Psoas muscle (tissue), 8 donors: Measurements from ENCODE around the gene TMSB15C. TPM values are rescaled to one million over a fixed set of nuclear protein-coding genes. Genes with fewer than 3 reads are reported as not detected.

Source experiments
- ATAC-seq, 4 donors: fragments of 200-7000 bp; cut with Tn5 transposase; one replicate each; pipeline ENCODE4 v1.9.1; 2020; ENCODE audit warnings: moderate library complexity in 3 of 4, mild to moderate bottlenecking in 2 of 4
- DNase-seq, 2 donors: peaks; one replicate each; pipeline ENCODE4 v3.0.0-alpha.2; 2020
- H3K27ac ChIP-seq: fragments of 200-600 bp; one replicate; pipeline ENCODE4 v1.8.0; 2022
- H3K27me3 ChIP-seq, 3 donors: fragments of 200-600 bp in 1 of 3; one replicate each; pipeline versions ENCODE4 v1.6.1 to v1.8.0; 2013 to 2022; ENCODE audit warnings: low read length in 2 of 3, mild to moderate bottlenecking in 2 of 3, moderate library complexity in 1 of 3; ENCODE audit not compliant: insufficient read depth in 3 of 3
- H3K36me3 ChIP-seq, 2 donors: fragments of 200-600 bp in 1 of 2; one replicate each; pipeline versions ENCODE4 v1.6.1 to v1.8.0; 2013 to 2022; ENCODE audit warnings: low read depth in 1 of 2, mild to moderate bottlenecking in 1 of 2, moderate library complexity in 1 of 2; ENCODE audit not compliant: insufficient read depth in 1 of 2
- H3K4me1 ChIP-seq: fragments of 200-600 bp; one replicate; pipeline ENCODE4 v1.8.0; 2022
- H3K4me3 ChIP-seq: fragments of 200-600 bp; one replicate; pipeline ENCODE4 v1.8.0; 2022; ENCODE audit warnings: mild to moderate bottlenecking
- H3K9me3 ChIP-seq: fragments of 200-600 bp; one replicate; pipeline ENCODE4 v1.8.0; 2022
- WGBS, 3 donors: extraction: QIAGEN DNeasy Blood & Tissue Kit; methylation state at CpG; one replicate each; pipeline versions ENCODE4 v1.1.6 to v1.1.7; 2013; 5-methylcytosine and 5-hydroxymethylcytosine counted together
- intact Hi-C, 2 donors: fragments of 100-400 bp; cut with DNase I; formaldehyde crosslinking; loops; one replicate each; pipeline versions ENCODE4 v1.11.0 to v1.14.2; 2022
- polyA plus RNA-seq, 3 donors: library from polyadenylated mRNA; stranded (reverse); fragments of 200-250 nt; gene quantifications; one replicate each; pipeline ENCODE4 v1.2.3, GENCODE V29; 2013
- total RNA-seq, 4 donors: library from RNA; stranded (reverse); fragmentation: NEBNext Ultra II Directional in 2 of 4; extraction: Animal tissue kit (Norgen Biotek cat#: 25700) in 2 of 4; gene quantifications; one replicate each; pipeline versions ENCODE4 v1.2.1 to v1.2.4, GENCODE V29; 2021 to 2023
- TF ChIP-seq, protein P1 (sequence below): fragments of 200-600 bp; IDR thresholded peaks from one replicate; pipeline ENCODE4 v1.8.0; 2022; ENCODE audit warnings: antibody characterized with exemption
- donor health status: healthy with polysubstance abuse.
- donor health status: DM: no; HTN: no; CAD: no; lungs with moderate emphysema.
- donor health status: Bipolar disorder and iron deficiency.
- donor health status: healthy.
- donor health status: DM: yes; HTN: yes; CAD: no.
- donor health status: DM: no; HTN: no; CAD: no.
- donor health status: DM: no; HTN: no; CAD: no.
- donor health status: DM: yes; HTN: yes; CAD: no.

Gene TMSB15C
- total and polyA plus RNA-seq, 7 donors, result 0.05 to 0.35 (median 0.13) TPM; not detected in 1

DNA sequence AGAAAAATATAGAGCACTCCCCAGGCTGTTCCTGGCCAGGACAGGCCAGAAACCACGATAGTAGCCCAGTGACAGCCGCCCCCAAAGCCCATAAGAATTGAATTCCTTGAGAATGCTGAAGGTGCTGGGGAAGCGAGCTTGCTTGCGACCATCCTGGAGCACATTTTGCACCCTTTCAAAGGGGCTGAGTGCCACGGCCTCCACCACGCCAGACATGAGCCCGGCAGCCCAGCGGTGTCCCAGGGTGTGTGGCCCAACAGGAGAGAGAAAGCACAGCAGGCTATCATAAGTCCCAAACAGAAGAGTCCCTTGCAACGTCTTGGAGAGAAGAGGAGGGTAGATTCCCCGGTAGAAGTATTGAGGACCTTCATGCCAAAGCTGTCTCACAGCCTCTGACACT, 28.6 kb upstream of the TMSB15C start:
- no peak overlapping the region for H3K27ac ChIP-seq
- ATAC-seq (no peak), DNase-seq (no peak)
- no peaks in the 10 kb centered on the region for H3K9me3 ChIP-seq
- intact Hi-C loops, result no loop called here
- no peak overlapping the region for H3K4me3 ChIP-seq
- WGBS, 3 donors, result 67 to 98% (median 93%) methylated on average over 9 to 10 of the region's 10 CpGs
- no peaks in the 10 kb centered on the region for H3K4me1 ChIP-seq
- H3K36me3 ChIP-seq, result no peaks in the 10 kb centered on the region
- TF ChIP-seq, protein P1, sequence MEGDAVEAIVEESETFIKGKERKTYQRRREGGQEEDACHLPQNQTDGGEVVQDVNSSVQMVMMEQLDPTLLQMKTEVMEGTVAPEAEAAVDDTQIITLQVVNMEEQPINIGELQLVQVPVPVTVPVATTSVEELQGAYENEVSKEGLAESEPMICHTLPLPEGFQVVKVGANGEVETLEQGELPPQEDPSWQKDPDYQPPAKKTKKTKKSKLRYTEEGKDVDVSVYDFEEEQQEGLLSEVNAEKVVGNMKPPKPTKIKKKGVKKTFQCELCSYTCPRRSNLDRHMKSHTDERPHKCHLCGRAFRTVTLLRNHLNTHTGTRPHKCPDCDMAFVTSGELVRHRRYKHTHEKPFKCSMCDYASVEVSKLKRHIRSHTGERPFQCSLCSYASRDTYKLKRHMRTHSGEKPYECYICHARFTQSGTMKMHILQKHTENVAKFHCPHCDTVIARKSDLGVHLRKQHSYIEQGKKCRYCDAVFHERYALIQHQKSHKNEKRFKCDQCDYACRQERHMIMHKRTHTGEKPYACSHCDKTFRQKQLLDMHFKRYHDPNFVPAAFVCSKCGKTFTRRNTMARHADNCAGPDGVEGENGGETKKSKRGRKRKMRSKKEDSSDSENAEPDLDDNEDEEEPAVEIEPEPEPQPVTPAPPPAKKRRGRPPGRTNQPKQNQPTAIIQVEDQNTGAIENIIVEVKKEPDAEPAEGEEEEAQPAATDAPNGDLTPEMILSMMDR, result no peak
- H3K27me3 ChIP-seq, result peaks cover 0 to 18% (median 0%) of the 10 kb centered on the region in 3 donors

- no peaks in the 10 kb centered on the region for H3K9me3 ChIP-seq
- H3K4me1 ChIP-seq, result no peaks in the 10 kb centered on the region
- intact Hi-C loops, result no loop called here
- TF ChIP-seq, protein P1, result no peak
- no peaks in the 10 kb centered on the region for H3K36me3 ChIP-seq
- no peak overlapping the region for H3K27ac ChIP-seq
- ATAC-seq (no peak), DNase-seq (no peak)
- H3K4me3 ChIP-seq, result no peak overlapping the region
- peaks cover 0 to 54% (median 0%) of the 10 kb centered on the region in 3 donors for H3K27me3 ChIP-seq
Measured at GRCh38 chrX:104098919-104099318, 22.9 kb upstream of the TMSB15C start.

DNA sequence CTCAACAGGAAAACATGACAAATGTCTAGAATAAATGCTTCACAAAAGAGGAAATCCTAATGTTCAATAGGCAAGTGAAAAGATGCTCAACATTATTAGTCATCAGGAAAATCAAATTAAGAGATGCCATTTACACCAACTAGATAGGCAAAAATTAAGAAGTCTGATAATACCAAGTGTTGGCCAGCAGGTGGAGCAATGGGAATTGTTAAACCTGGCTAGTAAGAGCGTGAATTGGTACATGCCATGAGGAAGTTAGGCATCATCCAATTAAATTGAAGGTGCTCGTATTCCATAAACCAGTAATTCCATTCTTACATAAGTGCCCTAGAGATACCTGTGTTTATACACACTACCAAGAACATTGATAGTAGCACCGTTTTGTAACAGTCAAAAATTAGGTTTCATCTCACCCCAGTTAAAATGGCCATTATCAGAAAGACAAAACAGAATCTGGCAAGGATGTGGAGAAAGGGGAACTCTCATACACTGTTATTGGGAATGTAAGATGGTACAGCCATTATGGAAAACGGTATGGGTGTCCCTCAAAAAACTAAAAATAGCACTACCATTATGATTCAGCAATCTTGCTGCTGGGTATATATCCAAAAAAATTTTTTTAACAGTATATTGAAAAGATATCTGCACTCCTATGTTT, 22.2 kb upstream of the TMSB15C start:
- DNase-seq, result no peak
- H3K36me3 ChIP-seq, result no peaks in the 10 kb centered on the region
- ATAC-seq, result peak in 2 of 4 donors; percentile 70 to 75
- H3K27ac ChIP-seq, result no peak overlapping the region
- intact Hi-C loops, result no loop called here
- TF ChIP-seq, protein P1, result peak; percentile 71
- no peak overlapping the region for H3K4me3 ChIP-seq
- WGBS, 3 donors, result 0 to 1% (median 1%) methylated on average over 4 of the region's 4 CpGs
- H3K4me1 ChIP-seq, result no peaks in the 10 kb centered on the region
- peaks cover 0 to 60% (median 0%) of the 10 kb centered on the region in 3 donors for H3K27me3 ChIP-seq
- no peaks in the 10 kb centered on the region for H3K9me3 ChIP-seq

- intact Hi-C loops, result no loop called here
- H3K9me3 ChIP-seq, result no peaks in the 10 kb centered on the region
- no peak for DNase-seq
- H3K4me3 ChIP-seq, result no peak overlapping the region
- peaks cover 0 to 30% (median 0%) of the 10 kb centered on the region in 3 donors for H3K27me3 ChIP-seq
- H3K27ac ChIP-seq, result no peak overlapping the region
- WGBS, 3 donors, result 78 to 90% (median 87%) methylated on average over 2 to 7 of the region's 7 CpGs
- no peaks in the 10 kb centered on the region for H3K36me3 ChIP-seq
- ATAC-seq, result no peak
- TF ChIP-seq, protein P1, result no peak
- no peaks in the 10 kb centered on the region for H3K4me1 ChIP-seq
Measured at GRCh38 chrX:104085919-104086318, 9.9 kb upstream of the TMSB15C start.

DNA sequence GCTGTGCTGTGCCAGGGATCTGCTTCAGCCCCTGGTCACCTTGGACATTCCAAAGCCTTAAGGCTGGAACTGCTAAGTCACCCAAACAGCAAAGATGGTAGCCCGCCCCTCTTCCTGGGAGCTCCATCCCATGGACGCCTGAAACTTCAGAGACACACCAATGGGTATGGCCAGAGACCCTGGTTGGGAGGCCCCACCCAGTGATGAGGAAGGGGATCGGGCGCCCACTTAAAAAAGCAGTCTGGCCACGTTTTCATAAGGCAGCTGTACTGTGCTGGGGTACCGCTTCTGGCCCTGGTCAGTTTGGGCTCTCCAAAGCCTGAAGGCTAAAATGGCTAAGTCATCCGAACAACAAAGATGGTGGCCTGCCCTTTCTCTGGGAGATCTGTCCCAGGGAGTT, 9.4 kb upstream of the TMSB15C start:
- Histone ChIP-seq H3K27ac (no peak overlapping the region), H3K4me1 (no peaks in the 10 kb centered on the region), H3K9me3 (no peaks in the 10 kb centered on the region), H3K36me3 (no peaks in the 10 kb centered on the region), H3K27me3 (peaks cover 0 to 30% (median 0%) of the 10 kb centered on the region in 3 donors), H3K4me3 (no peak overlapping the region)
- TF ChIP-seq, protein P1, result no peak
- ATAC-seq, result no peak
- WGBS, 3 donors, result 84 to 90% (median 90%) methylated on average over 6 to 7 of the region's 7 CpGs
- no peak for DNase-seq
- intact Hi-C loops, result no loop called here
